ENCODE results near the gene LMO7. TPM values are rescaled to one million over a fixed set of nuclear protein-coding genes. Genes with fewer than 3 reads are reported as not detected.

LMO7 gene
- total RNA-seq, 1 experiment from 2014 or later = 20.4 TPM

DNA sequence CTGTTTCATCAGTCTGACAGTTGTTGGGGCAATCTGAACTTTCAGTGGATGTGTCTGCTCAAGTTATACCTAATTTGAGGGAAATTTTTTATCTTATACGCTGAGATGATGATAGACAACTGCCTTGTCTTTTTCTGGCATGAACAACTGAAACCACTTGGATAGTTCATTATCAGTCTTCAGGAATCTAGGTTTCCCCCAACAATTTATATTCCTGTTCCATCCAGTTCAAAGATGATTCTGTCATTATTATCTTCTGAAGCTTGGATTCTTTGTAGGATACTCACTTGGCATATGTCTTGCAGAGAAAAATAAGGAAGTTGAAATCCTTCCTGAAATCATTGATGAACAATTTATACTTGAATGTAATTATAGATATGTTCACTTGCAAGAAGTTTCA, 193.7 kb downstream of the LMO7 start:
- Histone ChIP-seq H2BK20ac (ENCODE audit: low read depth, low read length, poor library complexity, severe bottlenecking) (no peak overlapping the region), H3K4me2 (ENCODE audit: insufficient read depth, insufficient read length, low read length) (no peak overlapping the region), H2BK15ac (ENCODE audit: low read depth, low read length) (no peak overlapping the region), H4K91ac (ENCODE audit: insufficient read length, low read depth, low read length) (no peak overlapping the region), H3K56ac (ENCODE audit: insufficient read length, low read depth, low read length) (no peak overlapping the region), H2BK120ac (ENCODE audit: low read depth, low read length, poor library complexity, severe bottlenecking) (no peak overlapping the region), H3K23me2 (ENCODE audit: insufficient read length, low read depth, low read length, poor library complexity, severe bottlenecking) (no peaks in the 10 kb centered on the region), H2AFZ (ENCODE audit: low read length) (no peak overlapping the region), H2BK5ac (ENCODE audit: insufficient read length, low read length) (no peak overlapping the region), H3K23ac (ENCODE audit: insufficient read length, low read depth, low read length) (no peak overlapping the region), H4K8ac (replicated peaks; ENCODE audit: insufficient read length, low read depth, low read length) (no peak overlapping the region), H3K79me1 (ENCODE audit: insufficient read depth, low read depth, low read length, poor library complexity, severe bottlenecking) (no peaks in the 10 kb centered on the region), H3T11ph (ENCODE audit: low read length) (no peak overlapping the region), H2BK12ac (ENCODE audit: insufficient read length, low read depth, low read length) (no peak overlapping the region), H2AK5ac (ENCODE audit: insufficient read length, low read length) (no peak overlapping the region), H4K5ac (ENCODE audit: insufficient read length, low read depth, low read length) (no peak overlapping the region), H3K27ac (ENCODE audit: insufficient read length, low read depth, low read length) (no peak overlapping the region), H3K14ac (ENCODE audit: insufficient read depth, low read length) (no peak overlapping the region), H4K20me1 (ENCODE audit: control insufficient read depth, insufficient read depth, insufficient read length) (no peaks in the 10 kb centered on the region), H3K9ac (ENCODE audit: extremely low read depth, insufficient read length, low read length) (no peak overlapping the region), H3K27me3 (ENCODE audit: insufficient read depth, low read length) (no peaks in the 10 kb centered on the region), H3K4ac (ENCODE audit: low read depth, low read length) (no peak overlapping the region), H3K9me3 (ENCODE audit: control insufficient read depth, low read depth, low read length) (peaks cover 7% of the 10 kb centered on the region), H3K4me1 (ENCODE audit: insufficient read depth, low read length) (peaks cover 8% of the 10 kb centered on the region; the same call in 1 of the 2 replicates), H3K79me2 (ENCODE audit: insufficient read depth, low read length) (no peaks in the 10 kb centered on the region; the same call in 1 of the 2 replicates), H3K18ac (ENCODE audit: insufficient read length, low read depth, low read length) (no peak overlapping the region)
- peaks cover 9 to 11% (median 10%) of the 10 kb centered on the region in 3 experiments; a peak in 6 of 7 replicates for H3K36me3 Mint-ChIP-seq (ENCODE audit: insufficient read depth in 1 of 3, low read depth in 3 of 3)
- peaks cover 27 to 32% of the 10 kb centered on the region in 2 experiments for H3K4me1 Mint-ChIP-seq
- TF ChIP-seq, protein P1, sequence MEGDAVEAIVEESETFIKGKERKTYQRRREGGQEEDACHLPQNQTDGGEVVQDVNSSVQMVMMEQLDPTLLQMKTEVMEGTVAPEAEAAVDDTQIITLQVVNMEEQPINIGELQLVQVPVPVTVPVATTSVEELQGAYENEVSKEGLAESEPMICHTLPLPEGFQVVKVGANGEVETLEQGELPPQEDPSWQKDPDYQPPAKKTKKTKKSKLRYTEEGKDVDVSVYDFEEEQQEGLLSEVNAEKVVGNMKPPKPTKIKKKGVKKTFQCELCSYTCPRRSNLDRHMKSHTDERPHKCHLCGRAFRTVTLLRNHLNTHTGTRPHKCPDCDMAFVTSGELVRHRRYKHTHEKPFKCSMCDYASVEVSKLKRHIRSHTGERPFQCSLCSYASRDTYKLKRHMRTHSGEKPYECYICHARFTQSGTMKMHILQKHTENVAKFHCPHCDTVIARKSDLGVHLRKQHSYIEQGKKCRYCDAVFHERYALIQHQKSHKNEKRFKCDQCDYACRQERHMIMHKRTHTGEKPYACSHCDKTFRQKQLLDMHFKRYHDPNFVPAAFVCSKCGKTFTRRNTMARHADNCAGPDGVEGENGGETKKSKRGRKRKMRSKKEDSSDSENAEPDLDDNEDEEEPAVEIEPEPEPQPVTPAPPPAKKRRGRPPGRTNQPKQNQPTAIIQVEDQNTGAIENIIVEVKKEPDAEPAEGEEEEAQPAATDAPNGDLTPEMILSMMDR (conservative IDR thresholded peaks at IDR 0.05) = no peak
- peaks cover 4 to 9% of the 10 kb centered on the region in 2 experiments; a peak in 3 of 5 replicates for H3K9me3 Mint-ChIP-seq
- no peak overlapping the region for H3K27ac Mint-ChIP-seq
- H3K4me3 Mint-ChIP-seq = no peak overlapping the region
- no peak for DNase-seq
- H3K27me3 Mint-ChIP-seq (ENCODE audit: low read depth) = no peaks in the 10 kb centered on the region
- no CpG with 5 or more reads among the region's 1 CpG for WGBS (ENCODE audit: extremely low coverage, insufficient read length, low lambda C conversion rate)
